Measurements from ENCODE around the gene PKN2.

Gene PKN2

GRCh38 chr1:88736633-88737248, 52.7 kb downstream of the PKN2 start:
- no peak for DNase-seq

- DNase-seq, result no peak
Measured at GRCh38 chr1:88737338-88737927, 53.4 kb downstream of the PKN2 start.

GRCh38 chr1:88740784-88741183, 56.7 kb downstream of the PKN2 start:
- no peak for DNase-seq

GRCh38 chr1:88741413-88741812, 57.3 kb downstream of the PKN2 start:
- no peak for DNase-seq

GRCh38 chr1:88742531-88742930, 58.5 kb downstream of the PKN2 start:
- DNase-seq, result no peak

GRCh38 chr1:88744142-88744541, 60.1 kb downstream of the PKN2 start:
- no peak for DNase-seq

GRCh38 chr1:88746916-88747315, 62.8 kb downstream of the PKN2 start:
- DNase-seq, result no peak

GRCh38 chr1:88751714-88752113, 67.6 kb downstream of the PKN2 start:
- no peak for DNase-seq

GRCh38 chr1:88753506-88753905, 69.4 kb downstream of the PKN2 start:
- no peak for DNase-seq

- DNase-seq, result no peak
Measured at GRCh38 chr1:88763649-88764406, 79.8 kb downstream of the PKN2 start.

- no peak for DNase-seq
Measured at GRCh38 chr1:88768187-88768586, 84.1 kb downstream of the PKN2 start.

GRCh38 chr1:88768816-88769215, 84.7 kb downstream of the PKN2 start:
- no peak for DNase-seq

GRCh38 chr1:88773540-88774150, 89.6 kb downstream of the PKN2 start:
- no peak for DNase-seq

GRCh38 chr1:88774151-88774556, 90.1 kb downstream of the PKN2 start:
- no peak for DNase-seq

- no peak for DNase-seq
Measured at GRCh38 chr1:88777604-88778149, 93.6 kb downstream of the PKN2 start.

- no peak for DNase-seq
Measured at GRCh38 chr1:88779880-88780279, 95.8 kb downstream of the PKN2 start.

GRCh38 chr1:88780485-88780884, 96.4 kb downstream of the PKN2 start:
- DNase-seq, result peak; percentile 3

- DNase-seq, result no peak
Measured at GRCh38 chr1:88783145-88783544, 99.1 kb downstream of the PKN2 start.

- no peak for DNase-seq
Measured at GRCh38 chr1:88784551-88784950, 100.5 kb downstream of the PKN2 start.

- no peak for DNase-seq
Measured at GRCh38 chr1:88787023-88787903, 103.2 kb downstream of the PKN2 start.

GRCh38 chr1:88791192-88791591, 107.1 kb downstream of the PKN2 start:
- no peak for DNase-seq

- no peak for DNase-seq
Measured at GRCh38 chr1:88799491-88799890, 115.4 kb downstream of the PKN2 start.
